GM19023 (cell line): Measurements from ENCODE around the gene F13A1.

Experiments used
- ATAC-seq: cut with Tn5 transposase; IDR thresholded peaks from one replicate; pipeline ENCODE4 v1.9.1; 2021; ENCODE audit warnings: mild to moderate bottlenecking, moderate library complexity; ENCODE audit not compliant: unreplicated experiment

The F13A1 gene

GRCh38 chr6:6195080-6195479 is 125.4 kb downstream of the F13A1 start:
- no peak for ATAC-seq

GRCh38 chr6:6193221-6193745 is 127.2 kb downstream of the F13A1 start:
- ATAC-seq, result no peak

- ATAC-seq, result no peak
Measured at GRCh38 chr6:6191909-6192308, 128.6 kb downstream of the F13A1 start.

- ATAC-seq, result no peak
Measured at GRCh38 chr6:6191476-6191875, 129.0 kb downstream of the F13A1 start.

- no peak for ATAC-seq
Measured at GRCh38 chr6:6180684-6181083, 139.8 kb downstream of the F13A1 start.

- no peak for ATAC-seq
Measured at GRCh38 chr6:6179858-6180623, 140.4 kb downstream of the F13A1 start.

- no peak for ATAC-seq
Measured at GRCh38 chr6:6178795-6179194, 141.7 kb downstream of the F13A1 start.

- no peak for ATAC-seq
Measured at GRCh38 chr6:6177754-6178153, 142.7 kb downstream of the F13A1 start.

- ATAC-seq, result no peak
Measured at GRCh38 chr6:6176586-6177228, 143.8 kb downstream of the F13A1 start.

GRCh38 chr6:6176127-6176526 is 144.3 kb downstream of the F13A1 start:
- no peak for ATAC-seq

- no peak for ATAC-seq
Measured at GRCh38 chr6:6169141-6169540, 151.3 kb downstream of the F13A1 start.

- no peak for ATAC-seq
Measured at GRCh38 chr6:6166064-6166463, 154.4 kb downstream of the F13A1 start.

GRCh38 chr6:6164367-6164766 is 156.1 kb downstream of the F13A1 start:
- ATAC-seq, result no peak

GRCh38 chr6:6154335-6154734 is 166.1 kb downstream of the F13A1 start:
- no peak for ATAC-seq

- no peak for ATAC-seq
Measured at GRCh38 chr6:6152060-6152459, 168.4 kb downstream of the F13A1 start.

GRCh38 chr6:6148192-6148815 is 172.2 kb downstream of the F13A1 start:
- ATAC-seq, result no peak

GRCh38 chr6:6131492-6132109 is 188.9 kb downstream of the F13A1 start:
- no peak for ATAC-seq

- no peak for ATAC-seq
Measured at GRCh38 chr6:6125495-6125894, 195.0 kb downstream of the F13A1 start.

GRCh38 chr6:6123803-6124202 is 196.7 kb downstream of the F13A1 start:
- ATAC-seq, result no peak

GRCh38 chr6:6121943-6122342 is 198.5 kb downstream of the F13A1 start:
- ATAC-seq, result no peak

GRCh38 chr6:6105472-6106036 is 214.9 kb downstream of the F13A1 start:
- no peak for ATAC-seq
